Thoracic aorta (tissue), 2 donors: ENCODE data around the gene CYB5R3. TPM values are rescaled to one million over a fixed set of nuclear protein-coding genes. Genes with fewer than 3 reads are reported as not detected.

ENCODE experiments used
- ATAC-seq: fragments of 150-250 bp; one replicate; pipeline ENCODE4 v1.8.0; 2017; ENCODE audit warnings: low read depth; ENCODE audit not compliant: insufficient number of reproducible peaks, low FRiP score
- DNase-seq: peaks from one replicate; pipeline ENCODE4 v3.0.0-alpha.2; 2020; ENCODE audit warnings: low spot score
- H3K27ac ChIP-seq, 2 donors: fragments of 200-600 bp; sonication (generic); 1 replicate in 1 of 2; 2 replicates in 1 of 2; pipeline ENCODE4 v1.5.1; 2016; ENCODE audit warnings: mild to moderate bottlenecking in 2 of 2, moderate library complexity in 2 of 2
- H3K27me3 ChIP-seq: fragments of 200-600 bp; sonication (generic); replicated peaks from 2 replicates; pipeline ENCODE4 v1.6.0; 2016; ENCODE audit warnings: mild to moderate bottlenecking; ENCODE audit not compliant: insufficient read depth
- H3K36me3 ChIP-seq: fragments of 200-600 bp; sonication (generic); one replicate; pipeline ENCODE4 v1.5.1; 2016
- H3K4me1 ChIP-seq, 2 donors: fragments of 200-600 bp; sonication (generic); 1 replicate in 1 of 2; 2 replicates in 1 of 2; pipeline versions ENCODE4 v1.5.1 to v1.6.0; 2016; ENCODE audit warnings: low read depth in 2 of 2, mild to moderate bottlenecking in 1 of 2; ENCODE audit not compliant: control insufficient read depth in 1 of 2
- H3K4me3 ChIP-seq: fragments of 200-600 bp; sonication (generic); 2 replicates; pipeline ENCODE4 v1.5.1; 2016; ENCODE audit warnings: mild to moderate bottlenecking
- H3K9me3 ChIP-seq: fragments of 200-600 bp; sonication (generic); 2 replicates; pipeline ENCODE4 v1.5.1; 2016
- total RNA-seq, 2 donors: library from RNA; depleted of rRNA; stranded (reverse); fragments of >200 nt; gene quantifications; one replicate each; pipeline versions ENCODE4 v1.1.0 to v1.2.3, GENCODE V29; 2016
- TF ChIP-seq, protein P1 (sequence below): fragments of 200-600 bp; sonication (generic); IDR thresholded peaks from one replicate; pipeline ENCODE4 v1.5.1; 2019; ENCODE audit warnings: antibody characterized with exemption

Gene CYB5R3
- total RNA-seq, 2 donors from 2014 or later = 209 to 606 TPM

DNA sequence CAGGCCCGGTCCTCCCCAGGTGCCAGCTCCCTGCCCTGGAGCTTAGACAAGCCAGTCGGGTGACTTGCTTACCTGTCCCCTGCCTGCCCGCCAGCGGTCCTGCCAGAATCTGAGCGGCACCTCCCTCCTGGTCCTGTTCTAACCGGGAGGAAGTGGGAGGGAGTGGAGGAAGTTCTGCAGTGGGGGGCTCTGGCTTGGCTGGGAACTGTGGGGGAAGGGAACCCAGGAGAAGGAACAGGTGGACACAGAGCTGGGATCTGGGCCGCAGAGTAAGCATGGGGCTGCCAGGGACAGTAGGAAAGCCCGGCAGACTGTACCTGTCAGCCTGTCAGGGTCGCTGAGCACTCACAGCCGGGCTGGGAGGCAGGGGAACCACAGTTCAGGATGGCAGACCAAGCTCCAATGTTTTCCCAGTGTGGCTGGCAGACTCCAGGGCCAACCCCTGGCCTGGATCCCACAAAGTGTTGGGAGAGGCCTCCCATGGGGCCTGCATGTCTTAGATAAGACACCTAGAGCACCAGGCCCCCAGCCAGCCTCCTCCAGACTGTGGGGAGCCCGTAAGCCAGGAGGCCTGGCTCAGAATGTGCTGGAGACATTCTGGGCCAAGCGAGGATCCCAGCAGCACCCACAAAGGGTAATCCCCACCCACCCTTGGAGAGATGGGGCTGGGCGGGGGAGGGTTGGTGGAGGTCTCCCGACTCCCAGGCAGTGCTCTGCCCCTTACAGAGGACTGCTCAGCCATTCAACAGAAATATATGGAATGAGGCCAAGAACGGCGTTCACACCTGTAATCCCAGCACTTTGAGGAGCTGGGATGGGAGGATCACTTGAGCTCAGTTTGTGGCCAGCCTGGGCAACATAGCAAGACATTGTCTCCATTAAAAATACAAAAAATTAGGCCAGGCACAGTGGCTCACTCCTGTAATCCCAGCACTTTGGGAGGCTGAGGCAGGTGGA lies 2.3 kb downstream of the CYB5R3 start:
- no peaks in the 10 kb centered on the region for H3K9me3 ChIP-seq
- H3K4me1 ChIP-seq = peaks cover 56 to 68% of the 10 kb centered on the region in 2 donors
- H3K36me3 ChIP-seq = no peaks in the 10 kb centered on the region
- DNase-seq (no peak), ATAC-seq (no peak)
- TF ChIP-seq, protein P1, sequence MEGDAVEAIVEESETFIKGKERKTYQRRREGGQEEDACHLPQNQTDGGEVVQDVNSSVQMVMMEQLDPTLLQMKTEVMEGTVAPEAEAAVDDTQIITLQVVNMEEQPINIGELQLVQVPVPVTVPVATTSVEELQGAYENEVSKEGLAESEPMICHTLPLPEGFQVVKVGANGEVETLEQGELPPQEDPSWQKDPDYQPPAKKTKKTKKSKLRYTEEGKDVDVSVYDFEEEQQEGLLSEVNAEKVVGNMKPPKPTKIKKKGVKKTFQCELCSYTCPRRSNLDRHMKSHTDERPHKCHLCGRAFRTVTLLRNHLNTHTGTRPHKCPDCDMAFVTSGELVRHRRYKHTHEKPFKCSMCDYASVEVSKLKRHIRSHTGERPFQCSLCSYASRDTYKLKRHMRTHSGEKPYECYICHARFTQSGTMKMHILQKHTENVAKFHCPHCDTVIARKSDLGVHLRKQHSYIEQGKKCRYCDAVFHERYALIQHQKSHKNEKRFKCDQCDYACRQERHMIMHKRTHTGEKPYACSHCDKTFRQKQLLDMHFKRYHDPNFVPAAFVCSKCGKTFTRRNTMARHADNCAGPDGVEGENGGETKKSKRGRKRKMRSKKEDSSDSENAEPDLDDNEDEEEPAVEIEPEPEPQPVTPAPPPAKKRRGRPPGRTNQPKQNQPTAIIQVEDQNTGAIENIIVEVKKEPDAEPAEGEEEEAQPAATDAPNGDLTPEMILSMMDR = no peak
- H3K27ac ChIP-seq = peak overlapping the region; percentile 95 to 99
- H3K27me3 ChIP-seq = no peaks in the 10 kb centered on the region
- peak overlapping the region; percentile 100 for H3K4me3 ChIP-seq

DNA sequence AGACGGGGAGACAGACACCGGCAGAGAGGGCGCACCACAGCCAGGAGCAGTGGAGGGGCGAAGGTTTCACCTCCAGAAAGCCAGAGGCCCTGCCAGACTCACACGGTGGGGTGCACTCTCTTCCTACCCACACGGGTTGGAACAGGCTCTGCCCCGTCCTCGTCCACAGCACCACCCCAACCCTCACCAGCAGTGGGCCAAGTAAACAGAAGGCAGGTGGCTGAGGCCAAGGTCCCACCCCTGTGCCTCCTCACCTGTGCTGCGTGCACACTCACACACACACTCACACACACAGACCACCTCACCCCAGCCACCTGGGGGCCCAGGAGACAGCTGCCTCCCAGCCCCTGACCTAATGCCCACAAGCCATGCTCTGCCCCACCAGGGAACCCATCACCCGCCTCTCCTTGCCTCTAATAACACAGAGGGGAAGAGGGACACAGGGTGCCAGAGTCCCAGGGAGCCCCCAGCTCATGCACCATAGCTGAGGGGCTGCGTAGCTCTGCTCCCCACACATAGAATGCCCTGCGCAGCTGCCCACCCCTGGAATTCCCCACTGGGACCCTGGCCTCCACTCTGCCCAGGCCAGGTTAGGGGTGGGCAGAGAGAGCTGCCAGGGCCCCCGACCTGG lies 3.1 kb downstream of the CYB5R3 start:
- H3K4me3 ChIP-seq = peak overlapping the region; percentile 100
- H3K36me3 ChIP-seq = no peaks in the 10 kb centered on the region
- DNase-seq (no peak), ATAC-seq (no peak)
- TF ChIP-seq, protein P1 = no peak
- H3K4me1 ChIP-seq = peaks cover 60 to 73% of the 10 kb centered on the region in 2 donors
- peak overlapping the region; percentile 95 to 99 for H3K27ac ChIP-seq
- H3K9me3 ChIP-seq = no peaks in the 10 kb centered on the region
- no peaks in the 10 kb centered on the region for H3K27me3 ChIP-seq

DNA sequence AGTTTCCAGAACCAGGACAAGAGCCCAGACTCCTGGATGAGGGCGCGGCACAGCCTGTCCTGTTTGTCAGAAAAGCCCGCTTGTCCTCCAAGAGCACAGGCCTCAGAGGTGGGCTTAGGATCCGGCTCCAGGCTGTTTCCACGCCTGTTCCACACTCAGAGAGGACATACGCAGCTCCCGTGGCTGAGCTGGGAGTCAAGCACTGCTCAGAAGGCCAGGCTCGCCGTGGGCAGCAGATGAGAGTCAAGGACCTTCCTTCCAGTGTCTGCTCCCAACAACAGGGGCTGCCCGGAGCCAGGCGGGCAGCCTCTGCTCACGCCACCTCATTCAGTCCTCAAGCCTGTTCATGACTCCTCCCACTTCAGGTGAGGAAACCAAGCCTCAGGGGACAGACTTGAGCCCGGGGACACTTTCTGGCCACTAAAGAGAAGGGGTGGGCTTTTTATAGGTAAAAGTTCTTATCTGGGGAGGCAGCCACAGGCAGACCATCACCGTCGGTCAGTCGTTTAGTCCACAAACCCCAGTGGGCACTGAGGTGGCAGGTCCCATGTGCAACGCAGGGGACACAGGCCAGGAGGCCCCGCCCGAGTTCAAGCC lies 3.8 kb downstream of the CYB5R3 start:
- DNase-seq (no peak), ATAC-seq (no peak)
- H3K36me3 ChIP-seq = no peaks in the 10 kb centered on the region
- TF ChIP-seq, protein P1 = no peak
- no peaks in the 10 kb centered on the region for H3K9me3 ChIP-seq
- H3K27me3 ChIP-seq = no peaks in the 10 kb centered on the region
- peak overlapping the region; percentile 95 to 99 for H3K27ac ChIP-seq
- peak overlapping the region; percentile 100 for H3K4me3 ChIP-seq
- H3K4me1 ChIP-seq = peaks cover 60 to 73% of the 10 kb centered on the region in 2 donors

DNA sequence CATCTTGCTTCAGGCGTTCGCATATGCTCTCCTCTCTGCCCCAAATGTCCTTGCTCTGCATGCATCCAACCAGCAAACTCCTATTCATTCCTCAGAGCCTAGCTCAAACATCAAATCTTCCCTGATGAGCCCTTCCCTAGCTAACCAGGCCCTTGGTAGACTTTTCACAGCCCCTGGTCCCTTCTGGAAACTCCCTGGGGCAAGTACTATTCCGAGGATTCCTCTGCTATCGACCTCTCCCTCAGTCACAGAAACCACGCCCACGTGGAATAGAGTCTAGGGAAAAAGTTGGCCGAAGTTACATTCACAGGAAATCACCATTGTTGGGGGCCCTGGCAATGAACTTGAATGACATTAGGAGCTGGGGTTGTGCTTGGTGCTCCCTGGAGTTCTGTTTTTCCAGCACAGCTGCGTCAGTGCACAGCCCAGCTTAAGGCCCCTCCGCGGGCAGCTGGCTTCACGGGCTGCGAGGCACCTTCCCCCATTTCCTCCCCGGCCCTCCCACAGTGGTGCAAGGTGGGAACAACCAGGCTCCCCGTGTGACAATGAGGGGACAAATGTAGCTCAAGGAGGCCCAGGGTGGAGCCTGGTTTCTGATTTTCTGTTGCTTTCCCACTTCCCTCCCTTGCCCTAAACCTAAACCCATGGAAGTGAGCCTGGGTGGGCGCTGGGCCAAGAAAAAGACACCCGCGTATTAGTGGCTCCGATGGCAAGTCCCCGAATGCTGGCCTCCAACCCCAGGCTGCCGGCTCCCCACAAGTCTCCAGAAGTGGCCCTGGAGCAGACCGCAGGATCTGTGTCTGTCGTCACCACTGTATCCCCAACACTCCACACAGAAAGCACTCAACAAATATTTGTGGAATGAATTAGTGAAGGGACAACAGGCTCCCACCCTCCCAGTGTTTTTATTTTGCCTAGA lies 4.5 kb downstream of the CYB5R3 start:
- Histone ChIP-seq H3K9me3 (no peaks in the 10 kb centered on the region), H3K4me3 (peak overlapping the region; percentile 100), H3K4me1 (peaks cover 60 to 75% of the 10 kb centered on the region in 2 donors), H3K36me3 (no peaks in the 10 kb centered on the region), H3K27ac (peak overlapping the region; percentile 95 to 99), H3K27me3 (no peaks in the 10 kb centered on the region)
- DNase-seq (no peak), ATAC-seq (no peak)
- TF ChIP-seq, protein P1 = no peak
